Hepatocyte (in vitro differentiated cells): Measurements from ENCODE around the gene FILIP1L. TPM values are rescaled to one million over a fixed set of nuclear protein-coding genes. Genes with fewer than 3 reads are reported as not detected.

Source experiments
- DNase-seq: peaks from one replicate; pipeline ENCODE4 v3.0.0-alpha.2; 2016; ENCODE audit warnings: low spot score
- H2AFZ ChIP-seq: fragments of 200-600 bp; sonication (generic); 2 replicates; pipeline ENCODE4 v1.6.0; 2016; ENCODE audit warnings: antibody characterized with exemption, mild to moderate bottlenecking
- H3K27ac ChIP-seq: fragments of 200-600 bp; sonication (generic); 2 replicates; pipeline ENCODE4 v1.5.1; 2016; ENCODE audit warnings: mild to moderate bottlenecking
- H3K27me3 ChIP-seq: fragments of 200-600 bp; sonication (generic); 2 replicates; pipeline ENCODE4 v1.6.1; 2016
- H3K36me3 ChIP-seq: fragments of 200-600 bp; sonication (generic); replicated peaks from 2 replicates; pipeline ENCODE4 v1.5.1; 2016; ENCODE audit warnings: low read depth; ENCODE audit not compliant: insufficient read depth
- H3K4me1 ChIP-seq: fragments of 200-600 bp; sonication (generic); 2 replicates; pipeline ENCODE4 v1.5.1; 2016; ENCODE audit warnings: mild to moderate bottlenecking, moderate library complexity; ENCODE audit not compliant: insufficient read depth
- H3K4me2 ChIP-seq: fragments of 200-600 bp; sonication (generic); 2 replicates; pipeline ENCODE4 v1.6.0; 2016
- H3K4me3 ChIP-seq: fragments of 200-600 bp; sonication (generic); 2 replicates; pipeline ENCODE4 v1.5.1; 2016; ENCODE audit warnings: mild to moderate bottlenecking
- H3K79me2 ChIP-seq: fragments of 200-600 bp; sonication (generic); 2 replicates; pipeline ENCODE4 v1.6.0; 2017; ENCODE audit warnings: mild to moderate bottlenecking
- H3K9me2 ChIP-seq: fragments of 200-600 bp; sonication (generic); replicated peaks from 2 replicates; pipeline ENCODE4 v1.6.0; 2017; ENCODE audit warnings: mild to moderate bottlenecking; ENCODE audit not compliant: insufficient read depth
- H3K9me3 ChIP-seq: fragments of 200-600 bp; sonication (generic); 2 replicates; pipeline ENCODE4 v1.5.1; 2016; ENCODE audit warnings: low read depth, mild to moderate bottlenecking
- H4K20me1 ChIP-seq: fragments of 200-600 bp; sonication (generic); 2 replicates; pipeline ENCODE4 v1.6.0; 2016; ENCODE audit warnings: mild to moderate bottlenecking; ENCODE audit not compliant: insufficient read depth, poor library complexity, severe bottlenecking
- EZH2 ChIP-seq: fragments of 200-600 bp; sonication (generic); IDR thresholded peaks from 2 replicates; pipeline ENCODE4 v1.6.1; 2016; ENCODE audit warnings: antibody characterized with exemption, mild to moderate bottlenecking, borderline replicate concordance
- EZH2phosphoT487 ChIP-seq: fragments of 200-600 bp; sonication (generic); IDR thresholded peaks from one replicate; pipeline ENCODE4 v1.6.1; 2018; ENCODE audit warnings: antibody characterized with exemption, mild to moderate bottlenecking, low read depth, moderate library complexity; ENCODE audit not compliant: unreplicated experiment, severe bottlenecking
- WGBS: methylation state at CpG from one replicate; pipeline ENCODE4 v1.1.6; 2016; ENCODE audit warnings: low lambda C conversion rate; ENCODE audit errors: missing lambda C conversion rate; 5-methylcytosine and 5-hydroxymethylcytosine counted together
- polyA plus RNA-seq: library from polyadenylated mRNA; unstranded; fragments of >200 nt; fragmentation: Nextera tagmentation; extraction: Ambion mirVana; gene quantifications from 2 replicates; pipeline ENCODE4 v1.2.1, GENCODE V29; 2016
- total RNA-seq: library from RNA; depleted of rRNA; stranded (reverse); fragments of >200 nt; gene quantifications from 2 replicates; pipeline ENCODE4 v1.2.3, GENCODE V29; 2014
- TF ChIP-seq, protein P1 (sequence below): fragments of 200-600 bp; sonication (generic); IDR thresholded peaks from 2 replicates; pipeline ENCODE4 v1.5.1; 2016; ENCODE audit warnings: antibody characterized with exemption, mild to moderate bottlenecking; ENCODE audit not compliant: poor library complexity

FILIP1L gene
- total and polyA plus RNA-seq, 2 experiments from 2014 or later: 48.2 to 49.4 TPM

DNA sequence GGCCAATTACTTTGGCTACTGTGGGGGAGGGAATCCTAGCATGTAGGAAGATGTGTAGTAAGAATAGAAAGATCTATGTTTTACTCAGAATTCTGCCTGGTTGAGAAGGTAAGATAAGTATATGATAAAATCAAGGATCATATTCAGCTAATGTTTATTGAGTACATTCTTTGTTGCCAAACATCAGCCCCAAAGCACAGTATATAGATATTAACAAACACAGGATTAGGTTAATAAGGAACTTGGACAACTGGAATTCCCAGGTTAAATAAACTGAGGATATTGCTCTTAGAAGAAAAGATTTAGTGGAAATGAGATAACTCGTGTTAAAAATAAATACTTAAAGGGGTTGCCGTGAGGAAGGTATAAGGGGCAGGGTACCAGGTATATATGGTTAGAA lies 129.6 kb downstream of the FILIP1L start:
- Histone ChIP-seq H3K4me1 (peaks cover 14% of the 10 kb centered on the region), H3K9me2 (no peaks in the 10 kb centered on the region), H4K20me1 (no peaks in the 10 kb centered on the region), H2AFZ (no peak overlapping the region), H3K36me3 (no peaks in the 10 kb centered on the region), H3K4me2 (no peak overlapping the region), H3K79me2 (no peaks in the 10 kb centered on the region), H3K27me3 (no peaks in the 10 kb centered on the region), H3K27ac (peak overlapping the region; percentile 11), H3K4me3 (no peak overlapping the region), H3K9me3 (no peaks in the 10 kb centered on the region)
- no peak for DNase-seq
- TF ChIP-seq, protein P1, sequence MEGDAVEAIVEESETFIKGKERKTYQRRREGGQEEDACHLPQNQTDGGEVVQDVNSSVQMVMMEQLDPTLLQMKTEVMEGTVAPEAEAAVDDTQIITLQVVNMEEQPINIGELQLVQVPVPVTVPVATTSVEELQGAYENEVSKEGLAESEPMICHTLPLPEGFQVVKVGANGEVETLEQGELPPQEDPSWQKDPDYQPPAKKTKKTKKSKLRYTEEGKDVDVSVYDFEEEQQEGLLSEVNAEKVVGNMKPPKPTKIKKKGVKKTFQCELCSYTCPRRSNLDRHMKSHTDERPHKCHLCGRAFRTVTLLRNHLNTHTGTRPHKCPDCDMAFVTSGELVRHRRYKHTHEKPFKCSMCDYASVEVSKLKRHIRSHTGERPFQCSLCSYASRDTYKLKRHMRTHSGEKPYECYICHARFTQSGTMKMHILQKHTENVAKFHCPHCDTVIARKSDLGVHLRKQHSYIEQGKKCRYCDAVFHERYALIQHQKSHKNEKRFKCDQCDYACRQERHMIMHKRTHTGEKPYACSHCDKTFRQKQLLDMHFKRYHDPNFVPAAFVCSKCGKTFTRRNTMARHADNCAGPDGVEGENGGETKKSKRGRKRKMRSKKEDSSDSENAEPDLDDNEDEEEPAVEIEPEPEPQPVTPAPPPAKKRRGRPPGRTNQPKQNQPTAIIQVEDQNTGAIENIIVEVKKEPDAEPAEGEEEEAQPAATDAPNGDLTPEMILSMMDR: no peak
- no peak for TF ChIP-seq EZH2phosphoT487
- TF ChIP-seq EZH2: no peak
- 57% methylated on average over 2 of the region's 2 CpGs for WGBS

DNA sequence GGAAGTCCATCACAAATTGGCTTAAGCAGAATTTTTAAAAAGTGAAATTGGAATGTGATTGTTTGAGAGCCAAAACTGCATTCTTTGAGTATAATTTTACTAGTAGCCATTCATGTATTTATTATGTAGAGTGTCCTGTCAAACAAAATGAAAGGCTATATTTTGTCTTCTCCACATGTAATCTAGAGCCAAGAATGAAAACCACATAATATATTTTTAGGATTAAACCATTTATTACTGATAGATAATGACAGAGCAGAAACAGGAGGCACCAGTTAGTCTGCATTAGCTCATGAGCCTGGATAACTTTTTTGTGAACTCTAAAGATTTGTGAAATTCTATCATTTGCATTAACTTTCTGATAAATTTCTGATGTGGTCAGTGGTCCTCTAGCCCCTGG lies 130.2 kb downstream of the FILIP1L start:
- H2AFZ ChIP-seq: no peak overlapping the region
- no peak for DNase-seq
- TF ChIP-seq EZH2phosphoT487 (no peak), EZH2 (no peak)
- TF ChIP-seq, protein P1: no peak
- no peaks in the 10 kb centered on the region for H3K36me3 ChIP-seq
- H3K9me3 ChIP-seq: no peaks in the 10 kb centered on the region
- no peak overlapping the region for H3K27ac ChIP-seq
- H3K9me2 ChIP-seq: no peaks in the 10 kb centered on the region
- no peaks in the 10 kb centered on the region for H3K79me2 ChIP-seq
- no peak overlapping the region for H3K4me2 ChIP-seq
- peaks cover 14% of the 10 kb centered on the region for H3K4me1 ChIP-seq
- H4K20me1 ChIP-seq: no peaks in the 10 kb centered on the region
- H3K27me3 ChIP-seq: no peaks in the 10 kb centered on the region
- no peak overlapping the region for H3K4me3 ChIP-seq

DNA sequence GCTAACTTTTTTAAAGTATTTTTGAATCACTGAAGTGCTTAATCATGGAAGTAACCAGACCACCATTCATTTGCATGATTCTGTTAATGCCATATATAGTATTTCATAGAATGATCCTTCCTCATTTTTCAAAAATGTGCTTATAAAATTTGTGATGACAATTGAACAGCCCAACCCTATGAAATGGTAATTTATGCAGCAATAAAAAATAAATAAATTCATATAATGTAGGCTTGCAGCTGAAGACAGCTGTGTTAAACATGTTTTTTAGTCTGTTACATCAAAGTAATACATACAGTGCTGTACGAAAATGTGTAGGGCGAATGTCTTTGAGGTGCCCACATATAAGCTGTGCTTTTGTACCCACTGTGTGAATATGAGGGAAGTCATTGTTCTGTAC lies 131.7 kb downstream of the FILIP1L start:
- H3K79me2 ChIP-seq: no peaks in the 10 kb centered on the region
- H4K20me1 ChIP-seq: no peaks in the 10 kb centered on the region
- no peak overlapping the region for H2AFZ ChIP-seq
- H3K36me3 ChIP-seq: no peaks in the 10 kb centered on the region
- TF ChIP-seq, protein P1: no peak
- TF ChIP-seq EZH2 (no peak), EZH2phosphoT487 (no peak)
- H3K9me3 ChIP-seq: no peaks in the 10 kb centered on the region
- no peak overlapping the region for H3K4me2 ChIP-seq
- H3K4me1 ChIP-seq: peaks cover 14% of the 10 kb centered on the region
- no peak overlapping the region for H3K27ac ChIP-seq
- DNase-seq: no peak
- no peak overlapping the region for H3K4me3 ChIP-seq
- H3K9me2 ChIP-seq: no peaks in the 10 kb centered on the region
- 94% methylated on average over 2 of the region's 2 CpGs for WGBS
- H3K27me3 ChIP-seq: no peaks in the 10 kb centered on the region

DNA sequence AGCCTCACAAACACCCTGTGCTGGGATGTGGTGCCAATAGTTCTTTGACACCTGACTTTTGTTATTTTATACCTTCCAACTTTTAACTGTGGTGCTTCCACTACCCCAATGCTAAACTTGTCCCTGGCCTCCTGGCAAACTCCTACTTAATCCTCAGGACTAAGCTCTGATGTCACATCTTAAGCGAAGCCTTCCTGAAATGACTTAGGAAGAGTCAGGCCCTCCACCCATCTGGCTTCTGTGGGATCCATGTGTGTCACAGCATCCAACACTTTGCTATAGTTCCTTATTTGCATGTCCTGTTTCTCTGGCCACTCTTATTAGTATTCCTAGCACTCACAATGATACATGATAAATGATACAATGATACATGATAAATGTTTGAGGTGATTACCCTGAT lies 133.2 kb downstream of the FILIP1L start:
- no peaks in the 10 kb centered on the region for H3K79me2 ChIP-seq
- no peaks in the 10 kb centered on the region for H3K36me3 ChIP-seq
- no peak overlapping the region for H3K4me2 ChIP-seq
- no peaks in the 10 kb centered on the region for H4K20me1 ChIP-seq
- WGBS: 95% methylated on average over 1 of the region's 1 CpG
- H3K4me3 ChIP-seq: no peak overlapping the region
- no peaks in the 10 kb centered on the region for H3K9me3 ChIP-seq
- peaks cover 14% of the 10 kb centered on the region for H3K4me1 ChIP-seq
- TF ChIP-seq, protein P1: no peak
- no peak for TF ChIP-seq EZH2
- no peak for TF ChIP-seq EZH2phosphoT487
- H3K27ac ChIP-seq: no peak overlapping the region
- H3K27me3 ChIP-seq: no peaks in the 10 kb centered on the region
- no peak for DNase-seq
- H3K9me2 ChIP-seq: no peaks in the 10 kb centered on the region
- H2AFZ ChIP-seq: no peak overlapping the region
